SK-N-SH (cell line): ENCODE results near the gene ADISSP. TPM values are rescaled to one million over a fixed set of nuclear protein-coding genes. Genes with fewer than 3 reads are reported as not detected.

Source experiments
- CTCF ChIA-PET: fragments of 300-600, 350-600 bp; formaldehyde crosslinking; extraction: SDS; loops from one replicate; lab custom pipeline; 2021; lab: Yijun Ruan, JAX
- POLR2A ChIA-PET: fragments of 350-600 bp; sonication (Branson Sonifier 250); formaldehyde crosslinking; extraction: SDS; loops from one replicate; lab custom pipeline; 2020; ENCODE audit warnings: antibody characterized with exemption, inconsistent platforms; lab: Yijun Ruan, JAX
- DNase-seq: peaks from one replicate; pipeline ENCODE4 v3.0.0; 2012
- H2AFZ ChIP-seq: fragments of 200-600 bp; sonication (generic); 2 replicates; pipeline ENCODE4 v1.8.1; 2016; ENCODE audit warnings: antibody characterized with exemption, mild to moderate bottlenecking, low read depth
- H3F3A ChIP-seq: fragments of 200-600 bp; sonication (generic); replicated peaks from 2 replicates; pipeline ENCODE3; 2016; ENCODE audit warnings: antibody characterized with exemption, mild to moderate bottlenecking; ENCODE audit not compliant: insufficient read depth
- H3K27ac ChIP-seq, 2 experiments: fragments of 200-500 bp in 1 of 2; fragments of 200-600 bp in 1 of 2; sonication (Bioruptor generic) in 1 of 2; sonication (generic), shearing (Covaris generic) in 1 of 2; 2 replicates each; pipeline versions ENCODE4 v1.5.1 to v1.6.1; 2014 to 2016; ENCODE audit warnings: low read depth in 2 of 2, inconsistent platforms in 1 of 2, low read length in 1 of 2, mild to moderate bottlenecking in 1 of 2, mixed read lengths in 1 of 2
- H3K27me3 ChIP-seq: fragments of 200-600 bp; sonication (generic), shearing (Covaris generic); 2 replicates; pipeline ENCODE4 v1.6.1; 2016; ENCODE audit warnings: mixed run types; ENCODE audit not compliant: insufficient read depth
- H3K36me3 ChIP-seq, 2 experiments: fragments of 200-500 bp in 1 of 2; fragments of 200-600 bp in 1 of 2; sonication (Bioruptor generic) in 1 of 2; sonication (generic) in 1 of 2; replicated peaks in 1 of 2; 2 replicates each; pipeline versions ENCODE3 to v1.5.1; 2014 to 2016; ENCODE audit warnings: low read length in 1 of 2, mild to moderate bottlenecking in 1 of 2; ENCODE audit not compliant: insufficient read depth in 2 of 2, control insufficient read depth in 1 of 2
- H3K4me1 ChIP-seq, 2 experiments: fragments of 200-500 bp in 1 of 2; fragments of 200-600 bp in 1 of 2; sonication (Bioruptor generic) in 1 of 2; sonication (generic), shearing (Covaris generic) in 1 of 2; 2 replicates each; pipeline versions ENCODE4 v1.5.1 to v1.6.1; 2014 to 2016; ENCODE audit warnings: low read depth in 1 of 2, low read length in 1 of 2, mixed run types in 1 of 2; ENCODE audit not compliant: insufficient read depth in 2 of 2, control insufficient read depth in 1 of 2
- H3K4me2 ChIP-seq: fragments of 200-600 bp; sonication (generic), shearing (Covaris generic); 2 replicates; pipeline ENCODE4 v1.6.1; 2017; ENCODE audit warnings: mixed run types
- H3K4me3 ChIP-seq, 2 experiments: fragments of 200-500 bp in 1 of 2; fragments of 200-600 bp in 1 of 2; sonication (Bioruptor generic) in 1 of 2; sonication (generic), shearing (Covaris generic) in 1 of 2; 2 replicates each; pipeline versions ENCODE4 v1.5.1 to v1.8.1; 2014 to 2016; ENCODE audit warnings: low read depth in 2 of 2, inconsistent platforms in 1 of 2, low read length in 1 of 2, mild to moderate bottlenecking in 1 of 2, mixed read lengths in 1 of 2, moderate library complexity in 1 of 2
- H3K79me2 ChIP-seq: fragments of 200-600 bp; sonication (generic); 2 replicates; pipeline ENCODE4 v1.8.1; 2017; ENCODE audit warnings: mild to moderate bottlenecking; ENCODE audit not compliant: insufficient read depth
- H3K9ac ChIP-seq: fragments of 200-600 bp; sonication (generic); 2 replicates; pipeline ENCODE4 v1.6.1; 2017; ENCODE audit warnings: mixed run types
- H3K9me2 ChIP-seq: fragments of 200-600 bp; sonication (generic); 2 replicates; pipeline ENCODE4 v1.6.1; 2017; ENCODE audit warnings: mixed run types
- H3K9me3 ChIP-seq: fragments of 200-600 bp; sonication (generic); 2 replicates; pipeline ENCODE4 v1.6.1; 2017; ENCODE audit warnings: mixed run types, mild to moderate bottlenecking, moderate library complexity
- H4K20me1 ChIP-seq: fragments of 200-600 bp; sonication (generic); 2 replicates; pipeline ENCODE4 v1.6.1; 2017; ENCODE audit warnings: mild to moderate bottlenecking, mixed run types; ENCODE audit not compliant: insufficient read depth
- CHD2 ChIP-seq: fragments of 150-350 bp; IDR thresholded peaks from 2 replicates; pipeline ENCODE4 v1.6.1; 2018; ENCODE audit warnings: low read length; ENCODE audit not compliant: partially characterized antibody
- CTCF ChIP-seq: fragments of 200-600 bp; sonication (generic); IDR thresholded peaks from 2 replicates; pipeline ENCODE4 v1.6.1; 2017; ENCODE audit warnings: antibody characterized with exemption, mild to moderate bottlenecking, moderate library complexity
- FOXJ3 ChIP-seq: sonication (generic); formaldehyde crosslinking; IDR thresholded peaks from 2 replicates; pipeline ENCODE4 v1.5.1; 2020; ENCODE audit warnings: mild to moderate bottlenecking, missing genetic modification reagents
- FOXM1 ChIP-seq: IDR thresholded peaks from 2 replicates; pipeline ENCODE4 v1.4.0; 2012; ENCODE audit warnings: low read depth, mild to moderate bottlenecking
- IRF3 ChIP-seq: fragments of 150-350 bp; IDR thresholded peaks from 2 replicates; pipeline ENCODE4 v1.6.1; 2016; ENCODE audit warnings: mild to moderate bottlenecking, low read depth, low read length
- NFIC ChIP-seq: IDR thresholded peaks from 2 replicates; pipeline ENCODE4 v1.4.0; 2012; ENCODE audit warnings: borderline replicate concordance
- PBX3 ChIP-seq: IDR thresholded peaks from 2 replicates; pipeline ENCODE4; 2012
- POLR2AphosphoS5 ChIP-seq: IDR thresholded peaks from 2 replicates; pipeline ENCODE4 v1.6.1; 2012; ENCODE audit warnings: low read depth, low read length
- SIN3A ChIP-seq: IDR thresholded peaks from 2 replicates; pipeline ENCODE4 v1.6.1; 2012; ENCODE audit warnings: low read depth, mild to moderate bottlenecking, low read length, moderate library complexity, borderline replicate concordance
- TAF1 ChIP-seq: IDR thresholded peaks from 2 replicates; pipeline ENCODE4 v1.6.1; 2012; ENCODE audit warnings: low read depth, mild to moderate bottlenecking, low read length, moderate library complexity, borderline replicate concordance
- TEAD4 ChIP-seq: IDR thresholded peaks from 2 replicates; pipeline ENCODE4 v1.4.0; 2012; ENCODE audit warnings: mild to moderate bottlenecking, borderline replicate concordance; ENCODE audit not compliant: insufficient read depth
- WGBS: methylation state at CpG from one replicate; pipeline ENCODE4 v1.1.6; 2017; ENCODE audit warnings: low lambda C conversion rate; 5-methylcytosine and 5-hydroxymethylcytosine counted together
- polyA plus RNA-seq, 3 experiments: library from polyadenylated mRNA; depleted of rRNA; stranded (reverse); fragments of >200 nt; gene quantifications; 2 replicates each; pipeline ENCODE4 v1.2.3, GENCODE V29; 2012

The ADISSP gene
- polyA plus RNA-seq, 1 of the 3 experiments (the other 2 are of a cell fraction) = 73.9 TPM

DNA sequence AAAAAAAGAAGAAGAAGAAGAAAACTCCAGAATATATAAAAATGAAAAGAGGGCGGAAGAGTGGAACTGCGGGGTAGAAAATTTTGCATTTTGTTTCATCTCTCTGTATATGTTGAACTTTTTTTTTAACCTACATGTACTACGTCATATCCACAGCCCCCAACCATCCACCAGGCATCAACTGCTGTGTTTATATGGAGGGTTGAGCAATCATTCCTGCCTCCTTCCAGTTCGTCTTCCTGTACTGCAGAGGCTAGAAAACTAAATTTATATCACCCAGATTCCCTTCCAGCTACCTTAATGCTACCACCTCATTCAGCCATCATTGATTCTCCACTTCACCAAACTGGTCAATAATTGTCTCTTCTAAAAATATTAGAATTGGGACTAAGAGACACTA lies 45.6 kb downstream of the ADISSP start (continued):
- TF ChIP-seq CTCF (no peak), SIN3A (no peak), CHD2 (no peak), PBX3 (no peak), FOXM1 (no peak)

DNA sequence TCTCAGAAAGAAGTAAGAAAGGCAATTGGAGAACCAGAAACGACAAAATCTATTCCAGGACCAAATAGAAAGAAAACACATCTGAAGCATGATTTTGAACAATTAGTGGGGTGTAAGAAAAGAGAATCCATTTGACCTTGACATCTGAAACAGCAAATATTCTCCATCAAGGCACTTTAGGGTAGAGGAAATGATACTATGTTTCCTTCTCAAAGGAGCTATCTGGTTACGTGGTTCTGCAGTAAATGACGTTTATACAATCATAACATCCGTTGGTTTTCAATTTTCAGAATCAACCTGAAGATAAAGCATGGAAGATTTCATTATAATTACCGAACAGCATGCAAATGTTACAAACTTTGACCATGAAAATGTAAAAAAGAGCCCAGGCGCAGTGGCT lies 46.9 kb downstream of the ADISSP start:
- no peaks in the 10 kb centered on the region for H3F3A ChIP-seq
- TF ChIP-seq IRF3 = no peak
- no peak for TF ChIP-seq FOXJ3 (CRISPR knock-in tag)
- TF ChIP-seq TEAD4 = no peak
- TF ChIP-seq NFIC = no peak
- no peak for TF ChIP-seq TAF1
- no peak for TF ChIP-seq POLR2AphosphoS5
- H3K9ac ChIP-seq = no peak overlapping the region
- H3K79me2 ChIP-seq = no peaks in the 10 kb centered on the region
- no peaks in the 10 kb centered on the region for H3K4me1 ChIP-seq
- no peak overlapping the region for H3K27ac ChIP-seq
- peaks cover 12% of the 10 kb centered on the region; the same call in 1 of the 2 replicates for H3K27me3 ChIP-seq
- no peaks in the 10 kb centered on the region for H3K9me3 ChIP-seq
- no peaks in the 10 kb centered on the region for H3K9me2 ChIP-seq
- no peak for DNase-seq
- H3K4me2 ChIP-seq = no peak overlapping the region
- ChIA-PET CTCF (interaction anchor here (1.0 to 3.3 kb wide), 5 partner anchors 10 to 100 kb away, joined by 3 to 13 read pairs (median 8); partner anchors contain the start of genes AP5S1 and HSPA12B), POLR2A (no interaction called here)
- no peak overlapping the region for H2AFZ ChIP-seq
- 29% methylated on average over 6 of the region's 6 CpGs for WGBS
- no peak overlapping the region for H3K4me3 ChIP-seq
- H4K20me1 ChIP-seq = no peaks in the 10 kb centered on the region
- no peaks in the 10 kb centered on the region for H3K36me3 ChIP-seq

DNA sequence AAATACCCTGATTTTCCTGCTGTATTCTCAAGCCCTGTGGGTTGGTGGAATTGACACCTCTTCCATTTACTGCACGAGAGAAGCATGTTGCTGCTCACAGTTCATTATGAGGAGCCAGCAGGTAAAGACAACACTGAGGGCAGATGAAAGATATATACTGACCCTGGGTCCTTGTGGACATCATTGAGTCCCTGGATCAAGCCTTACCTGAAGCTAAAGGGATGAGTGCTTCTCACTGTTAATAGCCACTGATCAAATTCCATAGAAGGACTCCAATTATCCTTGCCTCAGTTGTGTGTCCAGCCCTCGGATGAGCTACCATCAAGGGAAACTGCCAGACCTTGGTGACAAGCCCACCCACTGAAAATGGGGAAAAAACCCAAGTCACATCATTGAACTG lies 47.5 kb downstream of the ADISSP start:
- POLR2A ChIA-PET = no interaction called here

More for the DNA sequence above, 47.5 kb downstream of the ADISSP start:
- Histone ChIP-seq H3K9me3 (no peaks in the 10 kb centered on the region), H3K9me2 (no peaks in the 10 kb centered on the region), H3K4me3 (no peak overlapping the region), H3K9ac (no peak overlapping the region), H4K20me1 (no peaks in the 10 kb centered on the region), H2AFZ (no peak overlapping the region), H3K4me2 (no peak overlapping the region), H3K36me3 (no peaks in the 10 kb centered on the region), H3K79me2 (no peaks in the 10 kb centered on the region), H3F3A (no peaks in the 10 kb centered on the region), H3K27ac (no peak overlapping the region), H3K4me1 (no peaks in the 10 kb centered on the region), H3K27me3 (peaks cover 9% of the 10 kb centered on the region; the same call in 1 of the 2 replicates)
- WGBS = 48% methylated on average over 2 of the region's 2 CpGs
- no peak for DNase-seq
- CTCF ChIA-PET = interaction anchor here (1.0 to 3.3 kb wide), 5 partner anchors 9 to 100 kb away, joined by 3 to 13 read pairs (median 8); partner anchors contain the start of genes AP5S1 and HSPA12B
- no peak for TF ChIP-seq FOXJ3 (CRISPR knock-in tag)
- TF ChIP-seq SIN3A = no peak
